HG03095 (cell line): ENCODE results near the gene ABCC10.
"Not testable (repeated sequence)": the region's sequence is repeated elsewhere in the genome, so short reads cannot be mapped to it uniquely, and the experiment has no call there.

Source experiments
- ATAC-seq: cut with Tn5 transposase; IDR thresholded peaks from one replicate; pipeline ENCODE4 v1.9.1; 2021; ENCODE audit warnings: moderate library complexity; ENCODE audit not compliant: unreplicated experiment

ABCC10 gene

DNA sequence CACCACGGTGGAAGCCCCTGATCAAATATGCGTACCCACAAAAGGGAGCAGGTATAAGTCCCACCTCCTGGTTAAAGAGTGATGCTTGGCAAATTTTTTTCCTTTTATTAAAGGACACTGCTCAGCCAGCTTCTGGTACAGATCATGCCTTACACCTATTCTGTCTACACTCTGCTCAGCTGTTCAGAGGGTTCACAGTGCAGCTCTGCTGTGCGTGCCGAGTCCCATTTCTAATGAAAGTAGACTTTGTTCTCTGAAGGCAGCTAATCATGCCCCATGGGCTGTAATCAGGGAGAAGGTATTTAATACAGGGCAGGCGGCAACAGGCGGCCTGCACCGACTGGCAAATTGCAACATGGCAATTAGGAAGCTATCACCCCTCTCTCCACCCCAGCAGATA lies 66.5 kb downstream of the ABCC10 start:
- ATAC-seq, result no peak

GRCh38 chr6:43494321-43494720 lies 67.0 kb downstream of the ABCC10 start:
- ATAC-seq, result no peak

DNA sequence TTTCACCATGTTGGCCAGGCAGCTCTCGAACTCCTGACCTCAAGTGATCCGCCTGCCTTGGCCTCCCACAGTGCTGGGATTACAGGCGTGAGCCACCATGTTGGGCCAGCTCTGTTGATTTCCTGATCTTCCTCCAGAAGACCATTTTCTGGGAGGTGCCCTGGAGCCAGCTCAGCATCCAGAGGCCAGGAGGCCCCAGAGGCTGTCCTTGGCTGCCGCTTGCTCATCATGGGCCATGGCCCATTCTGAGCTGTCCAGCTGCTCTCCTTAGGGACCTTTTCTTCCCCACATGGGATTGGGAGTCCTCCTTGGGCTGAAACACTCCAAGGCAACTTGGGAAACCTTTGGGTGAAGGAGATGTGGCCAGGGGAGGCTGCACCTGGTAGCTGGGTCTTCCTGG lies 67.4 kb downstream of the ABCC10 start:
- ATAC-seq, result no peak

DNA sequence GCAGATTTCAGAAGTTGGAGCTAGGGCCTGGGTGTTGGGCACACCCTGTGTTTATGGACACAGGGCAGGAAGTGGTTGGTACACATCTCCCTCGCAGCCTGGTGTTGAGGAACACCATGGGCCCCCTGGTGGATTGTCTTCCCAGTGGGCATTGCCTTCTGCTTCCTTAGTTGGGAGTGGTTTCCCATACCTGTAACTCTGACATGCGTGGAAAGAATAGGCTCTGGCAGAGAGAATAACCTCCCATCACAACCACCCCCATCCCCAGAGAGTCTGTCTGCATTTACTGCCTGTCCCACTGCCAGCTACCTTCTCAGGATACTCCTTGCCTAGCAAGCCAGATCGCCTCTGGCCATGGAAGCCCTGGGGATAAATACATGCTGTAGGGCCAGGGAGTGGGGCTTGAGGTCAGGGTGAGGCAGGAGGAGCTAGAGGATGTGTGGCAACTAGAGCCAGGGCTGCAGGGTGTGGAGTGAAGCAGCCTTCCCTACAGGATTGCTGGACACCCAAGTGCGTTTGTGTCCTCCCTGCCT lies 68.1 kb downstream of the ABCC10 start:
- ATAC-seq, result no peak

DNA sequence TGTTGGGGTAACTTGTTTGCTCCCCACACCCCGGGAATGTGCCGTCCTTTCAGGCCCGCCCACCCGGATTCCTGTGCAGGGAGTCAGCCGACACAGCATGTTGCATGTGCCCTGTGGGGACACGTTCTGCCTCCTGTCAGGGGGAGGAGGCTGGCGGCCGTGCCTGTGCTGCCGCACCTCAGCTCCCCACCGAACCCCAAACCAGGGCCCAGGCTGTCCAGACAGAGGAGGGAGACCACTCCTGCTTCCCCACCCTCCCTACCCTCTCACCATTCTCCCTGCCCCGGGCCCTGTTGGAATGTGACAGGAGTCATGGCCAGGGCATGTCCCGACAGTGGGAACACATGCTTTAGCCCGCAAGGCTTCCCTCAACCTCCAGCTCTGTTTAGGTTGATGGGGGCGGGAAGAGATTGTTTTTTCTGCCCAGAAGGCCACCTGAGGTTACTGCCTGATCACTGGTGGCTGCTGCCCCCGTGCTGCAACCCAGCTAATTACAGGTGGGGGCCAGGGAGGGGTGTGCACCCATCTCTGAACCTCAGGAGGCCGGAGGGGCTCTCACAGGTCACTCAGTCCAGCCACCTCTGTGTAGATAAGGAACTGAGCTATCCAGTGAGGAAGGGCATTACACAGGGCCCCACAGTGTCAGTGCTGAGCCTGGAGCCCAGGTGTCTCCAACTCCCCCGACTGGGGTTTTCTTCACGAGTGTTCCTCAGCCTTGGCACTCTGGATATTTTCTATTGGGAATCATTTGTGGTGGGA lies 69.2 kb downstream of the ABCC10 start:
- ATAC-seq, result no peak

GRCh38 chr6:43497129-43497396 lies 69.7 kb downstream of the ABCC10 start:
- ATAC-seq, result no peak

DNA sequence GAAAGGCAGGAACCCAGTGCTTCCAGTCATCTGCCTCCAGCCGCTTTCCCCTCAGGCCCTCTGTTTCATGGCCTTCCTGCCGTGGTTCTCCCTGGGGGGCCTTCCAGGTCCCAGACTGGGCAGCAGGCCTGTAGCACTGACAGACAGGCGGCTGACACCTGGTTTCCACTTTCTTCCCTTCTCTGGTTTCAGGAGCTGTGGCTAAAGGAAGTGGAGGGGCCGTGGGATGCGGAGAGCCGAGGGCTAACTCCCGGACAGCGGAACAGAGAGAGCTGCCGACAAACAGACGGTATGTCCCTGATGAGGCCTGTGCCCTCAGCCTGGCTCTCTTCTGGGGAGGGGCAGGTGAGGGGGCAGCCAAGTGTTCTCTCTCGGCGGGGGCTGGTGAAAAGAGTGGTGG lies 70.3 kb downstream of the ABCC10 start:
- ATAC-seq, result no peak

DNA sequence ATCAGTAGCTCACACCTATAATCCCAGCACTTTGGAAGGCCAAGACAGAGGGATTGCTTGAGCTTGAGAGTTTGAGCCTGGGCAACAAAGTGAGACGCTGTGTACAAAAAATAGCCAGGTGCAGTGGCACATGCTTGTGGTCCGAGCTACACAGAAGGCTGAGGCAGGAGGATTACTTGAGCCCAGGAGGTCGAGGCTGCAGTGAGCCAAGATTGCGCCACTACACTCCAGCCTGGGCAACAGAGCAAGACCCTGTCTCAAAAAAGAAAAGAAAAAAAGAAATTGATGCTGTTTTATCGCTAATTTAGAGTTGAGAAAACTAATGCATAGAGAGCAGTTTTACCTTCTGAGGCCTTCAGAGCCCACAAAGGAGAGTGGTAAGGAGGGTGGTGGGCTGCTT lies 71.0 kb downstream of the ABCC10 start:
- ATAC-seq, result not testable (repeated sequence)

- no peak for ATAC-seq
Observed at GRCh38 chr6:43499028-43499815, 71.9 kb downstream of the ABCC10 start.
